Measurements from ENCODE around the gene CDCA5.
A peak's percentile ranks its signal among the peaks of the same experiment; 100 is the strongest.

CDCA5 gene

GRCh38 chr11:65118097-65118837, 34.4 kb upstream of the CDCA5 start:
- Histone ChIP-seq H2BK120ac (ENCODE audit: low read depth, low read length) (no peak overlapping the region), H2AK5ac (ENCODE audit: low read depth, low read length) (no peak overlapping the region), H3K14ac (ENCODE audit: low read length) (no peak overlapping the region), H3K27ac (replicated peaks; ENCODE audit: low read length) (no peak overlapping the region), H3K79me1 (ENCODE audit: low read depth, low read length) (peaks cover 12% of the 10 kb centered on the region), H2BK12ac (ENCODE audit: low read length) (no peak overlapping the region), H3K4me3 (ENCODE audit: low read length in 2 of 2) (no peak overlapping the region), H4K8ac (ENCODE audit: low read depth, low read length) (no peak overlapping the region), H3K4ac (ENCODE audit: low read length) (no peak overlapping the region), H2AFZ (ENCODE audit: low read length) (no peak overlapping the region), H4K91ac (ENCODE audit: low read depth, low read length, poor library complexity) (no peak overlapping the region), H2BK15ac (ENCODE audit: low read length) (no peak overlapping the region), H2BK5ac (ENCODE audit: low read length) (no peak overlapping the region), H3K9ac (ENCODE audit: low read depth, low read length, poor library complexity) (no peak overlapping the region), H3K9me3 (replicated peaks in 1 of 2; ENCODE audit: control insufficient read depth in 2 of 2, insufficient read depth in 1 of 2, low read depth in 1 of 2, low read length in 2 of 2) (no peaks in the 10 kb centered on the region), H3K23ac (ENCODE audit: low read depth, low read length, poor library complexity) (no peak overlapping the region), H3K18ac (ENCODE audit: low read length) (no peak overlapping the region), H3K36me3 (replicated peaks in 1 of 2; ENCODE audit: control insufficient read depth in 2 of 2, insufficient read depth in 2 of 2, low read length in 2 of 2) (peaks cover 19 to 67% of the 10 kb centered on the region in 2 donors), H3K27me3 (ENCODE audit: control insufficient read depth in 3 of 3, insufficient read depth in 3 of 3, low read depth in 1 of 3, low read length in 3 of 3) (no peaks in the 10 kb centered on the region), H3K4me2 (ENCODE audit: insufficient read depth, low read length, poor library complexity, severe bottlenecking) (no peak overlapping the region), H3K4me1 (ENCODE audit: control insufficient read depth in 2 of 2, insufficient read depth in 1 of 2, low read depth in 1 of 2, low read length in 2 of 2) (peaks cover 6 to 17% of the 10 kb centered on the region in 2 donors)
- no CpG with 5 or more reads among the region's 18 CpGs for WGBS, 2 donors (ENCODE audit: extremely low coverage in 2 of 2, insufficient read length in 2 of 2, insufficient replicate concordance in 1 of 2)
- no peak for DNase-seq (ENCODE audit: low spot score)

DNA sequence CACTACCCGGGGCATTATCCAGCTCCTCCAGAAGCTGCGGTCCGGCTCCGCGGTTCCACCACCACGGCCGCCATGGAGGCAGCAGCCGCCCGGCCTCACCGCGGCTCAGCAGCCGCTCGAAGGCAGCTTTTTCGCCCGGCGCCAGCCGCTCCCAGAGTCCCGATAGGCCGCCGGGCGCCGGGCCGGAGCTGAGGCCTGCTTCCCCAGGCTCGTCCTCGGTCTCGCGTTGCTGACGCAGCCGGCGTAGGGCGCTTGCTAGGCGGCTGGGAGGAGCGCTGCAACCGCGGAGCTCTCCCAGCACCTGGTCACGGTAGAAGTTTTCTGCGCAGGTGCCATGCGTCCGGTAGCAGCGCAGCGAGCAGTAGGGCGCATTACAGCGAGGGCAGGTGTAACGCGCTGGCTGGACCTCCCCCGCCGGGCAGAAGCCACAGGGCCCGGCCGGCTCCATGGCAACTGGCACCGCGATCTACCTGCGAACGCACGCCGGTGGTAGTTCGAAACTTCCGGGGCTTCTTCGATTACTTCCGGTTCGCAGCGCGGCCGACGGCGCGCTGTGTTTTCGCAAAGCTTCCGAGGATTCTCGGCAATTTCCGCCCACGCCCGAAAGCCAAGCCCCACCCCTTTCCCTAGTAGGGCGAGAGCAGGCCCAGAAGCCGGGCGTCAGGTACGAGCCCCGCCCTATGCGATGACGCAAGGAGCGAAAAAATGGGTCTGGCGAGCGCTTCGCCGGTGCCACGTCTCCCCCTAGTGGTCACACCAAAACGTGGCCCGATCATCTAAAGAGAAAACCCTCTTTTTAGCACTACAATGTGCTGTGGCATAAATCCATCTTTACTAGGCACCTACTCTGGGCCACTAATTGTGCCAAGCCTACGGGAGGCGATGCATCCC, 33.6 kb upstream of the CDCA5 start, which contains the start of gene ZNHIT2:
Gene ZNHIT2, minus strand, starts transcription at position 496 of the 891 bp plus-strand sequence. Its CDS starts 48 bp downstream, at position 448.
- Histone ChIP-seq H3K27ac (replicated peaks; ENCODE audit: low read length) (peak within 1 kb of the TSS; percentile 79), H2AK5ac (ENCODE audit: low read depth, low read length) (peak within 1 kb of the TSS; percentile 81), H3K14ac (ENCODE audit: low read length) (peak within 1 kb of the TSS; percentile 77), H3K4me2 (ENCODE audit: insufficient read depth, low read length, poor library complexity, severe bottlenecking) (peak within 1 kb of the TSS; percentile 95), H4K91ac (ENCODE audit: low read depth, low read length, poor library complexity) (peak within 1 kb of the TSS; percentile 77), H2BK5ac (ENCODE audit: low read length) (peak within 1 kb of the TSS; percentile 29), H3K23ac (ENCODE audit: low read depth, low read length, poor library complexity) (peak within 1 kb of the TSS; percentile 97), H2BK120ac (ENCODE audit: low read depth, low read length) (no peak within 1 kb of the TSS), H3K79me1 (ENCODE audit: low read depth, low read length) (peaks cover 18% of the 10 kb centered on the region), H3K4ac (ENCODE audit: low read length) (no peak within 1 kb of the TSS), H2BK12ac (ENCODE audit: low read length) (no peak within 1 kb of the TSS), H3K4me3 (ENCODE audit: low read length in 2 of 2) (peak within 1 kb of the TSS; percentile 97 to 98), H3K9me3 (replicated peaks in 1 of 2; ENCODE audit: control insufficient read depth in 2 of 2, insufficient read depth in 1 of 2, low read depth in 1 of 2, low read length in 2 of 2) (no peaks in the 10 kb centered on the region), H4K8ac (ENCODE audit: low read depth, low read length) (no peak within 1 kb of the TSS), H3K18ac (ENCODE audit: low read length) (peak within 1 kb of the TSS; percentile 96), H3K36me3 (replicated peaks in 1 of 2; ENCODE audit: control insufficient read depth in 2 of 2, insufficient read depth in 2 of 2, low read length in 2 of 2) (peaks cover 19 to 70% of the 10 kb centered on the region in 2 donors), H3K9ac (ENCODE audit: low read depth, low read length, poor library complexity) (peak within 1 kb of the TSS; percentile 96), H2BK15ac (ENCODE audit: low read length) (peak within 1 kb of the TSS; percentile 65), H3K27me3 (ENCODE audit: control insufficient read depth in 3 of 3, insufficient read depth in 3 of 3, low read depth in 1 of 3, low read length in 3 of 3) (no peaks in the 10 kb centered on the region), H3K4me1 (ENCODE audit: control insufficient read depth in 2 of 2, insufficient read depth in 1 of 2, low read depth in 1 of 2, low read length in 2 of 2) (peaks cover 8 to 17% of the 10 kb centered on the region in 2 donors), H2AFZ (ENCODE audit: low read length) (peak within 1 kb of the TSS; percentile 80)
- no CpG with 5 or more reads among the region's 89 CpGs for WGBS, 2 donors (ENCODE audit: extremely low coverage in 2 of 2, insufficient read length in 2 of 2, insufficient replicate concordance in 1 of 2)
- peak; percentile 99 for DNase-seq (ENCODE audit: low spot score)

GRCh38 chr11:65116370-65117205, 32.7 kb upstream of the CDCA5 start:
- no peak overlapping the region for H2BK12ac ChIP-seq (ENCODE audit: low read length)
- peak overlapping the region; percentile 96 for H3K9ac ChIP-seq (ENCODE audit: low read depth, low read length, poor library complexity)
- peak overlapping the region; percentile 95 for H3K4me2 ChIP-seq (ENCODE audit: insufficient read depth, low read length, poor library complexity, severe bottlenecking)
- no CpG with 5 or more reads among the region's 68 CpGs for WGBS, 2 donors (ENCODE audit: extremely low coverage in 2 of 2, insufficient read length in 2 of 2, insufficient replicate concordance in 1 of 2)
- H3K27ac ChIP-seq (replicated peaks; ENCODE audit: low read length): no peak overlapping the region
- peaks cover 19 to 70% of the 10 kb centered on the region in 2 donors for H3K36me3 ChIP-seq (replicated peaks in 1 of 2; ENCODE audit: control insufficient read depth in 2 of 2, insufficient read depth in 2 of 2, low read length in 2 of 2)
- peak overlapping the region; percentile 80 for H2AFZ ChIP-seq (ENCODE audit: low read length)
- no peaks in the 10 kb centered on the region for H3K27me3 ChIP-seq (ENCODE audit: control insufficient read depth in 3 of 3, insufficient read depth in 3 of 3, low read depth in 1 of 3, low read length in 3 of 3)
- no peak overlapping the region for H4K8ac ChIP-seq (ENCODE audit: low read depth, low read length)
- no peak for DNase-seq (ENCODE audit: low spot score)
- peak overlapping the region; percentile 97 to 98 for H3K4me3 ChIP-seq (ENCODE audit: low read length in 2 of 2)
- peak overlapping the region; percentile 77 for H3K14ac ChIP-seq (ENCODE audit: low read length)
- peaks cover 8 to 17% of the 10 kb centered on the region in 2 donors for H3K4me1 ChIP-seq (ENCODE audit: control insufficient read depth in 2 of 2, insufficient read depth in 1 of 2, low read depth in 1 of 2, low read length in 2 of 2)
- peaks cover 18% of the 10 kb centered on the region for H3K79me1 ChIP-seq (ENCODE audit: low read depth, low read length)
- no peak overlapping the region for H2BK15ac ChIP-seq (ENCODE audit: low read length)
- H3K4ac ChIP-seq (ENCODE audit: low read length): no peak overlapping the region
- peak overlapping the region; percentile 97 for H3K23ac ChIP-seq (ENCODE audit: low read depth, low read length, poor library complexity)
- peak overlapping the region; percentile 96 for H3K18ac ChIP-seq (ENCODE audit: low read length)
- H3K9me3 ChIP-seq (replicated peaks in 1 of 2; ENCODE audit: control insufficient read depth in 2 of 2, insufficient read depth in 1 of 2, low read depth in 1 of 2, low read length in 2 of 2): no peaks in the 10 kb centered on the region
- peak overlapping the region; percentile 81 for H2AK5ac ChIP-seq (ENCODE audit: low read depth, low read length)
- H2BK120ac ChIP-seq (ENCODE audit: low read depth, low read length): no peak overlapping the region
- H2BK5ac ChIP-seq (ENCODE audit: low read length): peak overlapping the region; percentile 29
- peak overlapping the region; percentile 77 for H4K91ac ChIP-seq (ENCODE audit: low read depth, low read length, poor library complexity)

Data from neuronal stem cell (in vitro differentiated cells).